Naive B cell (primary cell): ENCODE data around the gene KIAA0513. TPM values are rescaled to one million over a fixed set of nuclear protein-coding genes. Genes with fewer than 3 reads are reported as not detected.

ENCODE experiments used
- ATAC-seq, 2 donors: fragments of 150-1000 bp; cut with Tn5 transposase; 2 replicates each; pipeline ENCODE4 v1.10.0; 2021; ENCODE audit warnings: low read depth in 2 of 2, mild to moderate bottlenecking in 2 of 2, moderate library complexity in 2 of 2
- DNase-seq: peaks from one replicate; pipeline ENCODE4 v3.0.0; 2022
- H3K27ac Mint-ChIP-seq, 6 donors: one replicate each; pipeline ENCODE4 v1.8.0; 2020 to 2022; ENCODE audit warnings: mild to moderate bottlenecking in 6 of 6, mixed read lengths in 6 of 6, moderate library complexity in 5 of 6, inconsistent platforms in 2 of 6
- H3K27me3 Mint-ChIP-seq, 3 donors: one replicate each; pipeline ENCODE4 v1.8.0; 2021 to 2022; ENCODE audit warnings: mixed read lengths in 3 of 3, mild to moderate bottlenecking in 1 of 3
- H3K36me3 Mint-ChIP-seq, 2 donors: one replicate each; pipeline ENCODE4 v1.8.0; 2020 to 2022; ENCODE audit warnings: mixed read lengths in 2 of 2, inconsistent platforms in 1 of 2, mild to moderate bottlenecking in 1 of 2
- H3K4me1 Mint-ChIP-seq, 3 donors: one replicate each; pipeline ENCODE4 v1.8.0; 2020 to 2022; ENCODE audit warnings: mixed read lengths in 3 of 3, inconsistent platforms in 1 of 3, mild to moderate bottlenecking in 1 of 3, moderate library complexity in 1 of 3
- H3K4me3 Mint-ChIP-seq, 8 donors: one replicate each; pipeline ENCODE4 v1.8.0; 2020 to 2022; ENCODE audit warnings: mild to moderate bottlenecking in 8 of 8, mixed read lengths in 8 of 8, moderate library complexity in 8 of 8, inconsistent platforms in 2 of 8
- H3K9me3 Mint-ChIP-seq, 7 donors: one replicate each; pipeline ENCODE4 v1.8.0; 2020 to 2022; ENCODE audit warnings: mixed read lengths in 7 of 7, mild to moderate bottlenecking in 5 of 7, inconsistent platforms in 2 of 7, moderate library complexity in 1 of 7
- polyA plus RNA-seq, 6 donors: library from polyadenylated mRNA; unstranded; fragments of 300-500 nt; fragmentation: Illumina TruSeq; gene quantifications; one replicate each; pipeline ENCODE4 v1.2.3, GENCODE V29; 2021; ENCODE audit warnings: low read depth in 6 of 6

Gene KIAA0513
- polyA plus RNA-seq, 6 donors from 2014 or later, result 0.89 to 3.1 (median 1.3) TPM

GRCh38 chr16:84995663-84996062 is 31.9 kb upstream of the KIAA0513 start:
- no peaks in the 10 kb centered on the region for H3K36me3 Mint-ChIP-seq
- ATAC-seq (no peak), DNase-seq (no peak)
- no peak overlapping the region for H3K4me3 Mint-ChIP-seq
- H3K27ac Mint-ChIP-seq, result peak overlapping the region in 2 of 6 donors; percentile 46 to 93
- peaks cover 0 to 35% (median 23%) of the 10 kb centered on the region in 3 donors for H3K4me1 Mint-ChIP-seq
- no peaks in the 10 kb centered on the region for H3K27me3 Mint-ChIP-seq
- no peaks in the 10 kb centered on the region for H3K9me3 Mint-ChIP-seq

DNA sequence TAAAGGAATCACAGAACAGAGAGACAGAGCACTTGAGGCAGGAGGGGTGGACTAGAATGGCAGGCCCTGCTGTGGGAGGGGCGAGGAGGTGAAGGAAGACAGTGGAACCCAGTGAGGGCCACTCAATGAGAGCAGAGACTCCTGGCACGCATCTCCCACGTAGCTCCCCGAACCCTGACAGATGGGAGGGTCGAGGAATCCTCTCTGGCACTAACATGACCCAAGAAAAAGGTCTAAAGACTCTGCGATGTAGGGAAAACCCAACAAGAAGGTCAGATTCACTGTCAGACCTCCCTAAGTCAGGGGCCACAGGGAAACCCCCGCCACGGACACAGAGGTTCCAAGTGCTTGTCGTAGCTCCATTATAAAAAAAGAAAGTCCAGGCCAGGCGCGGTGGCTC is 31.2 kb upstream of the KIAA0513 start:
- DNase-seq, result no peak
- peaks cover 0 to 42% (median 24%) of the 10 kb centered on the region in 3 donors for H3K4me1 Mint-ChIP-seq
- H3K36me3 Mint-ChIP-seq, result no peaks in the 10 kb centered on the region
- H3K9me3 Mint-ChIP-seq, result no peaks in the 10 kb centered on the region
- H3K4me3 Mint-ChIP-seq, result peak overlapping the region in 1 of 8 donors; percentile 30
- ATAC-seq, result no peak
- H3K27me3 Mint-ChIP-seq, result no peaks in the 10 kb centered on the region
- peak overlapping the region in 4 of 6 donors; percentile 42 to 93 (median 51) for H3K27ac Mint-ChIP-seq

GRCh38 chr16:84999200-84999599 is 28.4 kb upstream of the KIAA0513 start:
- H3K36me3 Mint-ChIP-seq, result peaks cover 0 to 8% of the 10 kb centered on the region in 2 donors
- DNase-seq (no peak), ATAC-seq (no peak)
- no peaks in the 10 kb centered on the region for H3K9me3 Mint-ChIP-seq
- H3K27me3 Mint-ChIP-seq, result no peaks in the 10 kb centered on the region
- no peak overlapping the region for H3K4me3 Mint-ChIP-seq
- peaks cover 18 to 70% (median 47%) of the 10 kb centered on the region in 3 donors for H3K4me1 Mint-ChIP-seq
- peak overlapping the region in 1 of 6 donors; percentile 83 for H3K27ac Mint-ChIP-seq

GRCh38 chr16:84999857-85000480 is 27.6 kb upstream of the KIAA0513 start:
- Mint-ChIP-seq H3K27ac (no peak overlapping the region), H3K36me3 (peaks cover 0 to 8% of the 10 kb centered on the region in 2 donors), H3K4me1 (peaks cover 25 to 77% (median 55%) of the 10 kb centered on the region in 3 donors), H3K27me3 (no peaks in the 10 kb centered on the region), H3K4me3 (no peak overlapping the region), H3K9me3 (no peaks in the 10 kb centered on the region)
- no peak for DNase-seq
- no peak for ATAC-seq

- Mint-ChIP-seq H3K27me3 (no peaks in the 10 kb centered on the region), H3K9me3 (no peaks in the 10 kb centered on the region), H3K36me3 (peaks cover 0 to 8% of the 10 kb centered on the region in 2 donors), H3K4me1 (peaks cover 34 to 74% (median 52%) of the 10 kb centered on the region in 3 donors), H3K27ac (peak overlapping the region in 3 of 6 donors; percentile 41 to 90 (median 76)), H3K4me3 (peak overlapping the region in 4 of 8 donors; percentile 20 to 83 (median 50))
- ATAC-seq (no peak), DNase-seq (no peak)
Measured at GRCh38 chr16:85002099-85002541, 25.5 kb upstream of the KIAA0513 start.

DNA sequence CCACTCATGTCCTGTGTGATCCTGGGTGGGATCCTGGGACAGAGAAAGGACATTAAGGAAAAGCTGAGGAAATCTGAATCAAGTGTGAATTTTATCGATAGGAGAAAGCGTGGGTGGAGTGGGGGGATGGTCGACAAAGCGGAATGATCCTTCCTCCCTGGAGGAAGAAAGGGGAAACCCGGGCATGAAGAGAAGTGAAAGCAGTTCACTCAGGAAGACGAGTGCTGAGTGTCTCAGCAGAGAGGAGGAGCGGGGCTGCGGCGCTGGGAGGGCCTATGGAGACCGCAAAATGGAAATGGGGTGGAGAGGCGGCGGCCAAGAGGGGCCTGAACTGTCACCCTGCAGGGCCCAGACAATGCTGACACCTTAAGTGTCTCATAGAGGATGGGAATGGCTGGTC is 25.0 kb upstream of the KIAA0513 start:
- no peak for DNase-seq
- Mint-ChIP-seq H3K9me3 (no peaks in the 10 kb centered on the region), H3K27me3 (no peaks in the 10 kb centered on the region), H3K4me1 (peaks cover 39 to 75% (median 50%) of the 10 kb centered on the region in 3 donors), H3K36me3 (peaks cover 0 to 8% of the 10 kb centered on the region in 2 donors), H3K27ac (peak overlapping the region in 5 of 6 donors; percentile 76 to 91 (median 85)), H3K4me3 (peak overlapping the region; percentile 23 to 84 (median 75))
- ATAC-seq, result peak in 1 of 2 donors; percentile 72

- Mint-ChIP-seq H3K27me3 (no peaks in the 10 kb centered on the region), H3K9me3 (no peaks in the 10 kb centered on the region), H3K4me1 (peaks cover 41 to 75% (median 50%) of the 10 kb centered on the region in 3 donors), H3K36me3 (peaks cover 0 to 8% of the 10 kb centered on the region in 2 donors), H3K27ac (peak overlapping the region in 5 of 6 donors; percentile 76 to 91 (median 85)), H3K4me3 (peak overlapping the region in 7 of 8 donors; percentile 23 to 84 (median 75))
- no peak for DNase-seq
- ATAC-seq, result no peak
Measured at GRCh38 chr16:85003076-85003475, 24.5 kb upstream of the KIAA0513 start.

DNA sequence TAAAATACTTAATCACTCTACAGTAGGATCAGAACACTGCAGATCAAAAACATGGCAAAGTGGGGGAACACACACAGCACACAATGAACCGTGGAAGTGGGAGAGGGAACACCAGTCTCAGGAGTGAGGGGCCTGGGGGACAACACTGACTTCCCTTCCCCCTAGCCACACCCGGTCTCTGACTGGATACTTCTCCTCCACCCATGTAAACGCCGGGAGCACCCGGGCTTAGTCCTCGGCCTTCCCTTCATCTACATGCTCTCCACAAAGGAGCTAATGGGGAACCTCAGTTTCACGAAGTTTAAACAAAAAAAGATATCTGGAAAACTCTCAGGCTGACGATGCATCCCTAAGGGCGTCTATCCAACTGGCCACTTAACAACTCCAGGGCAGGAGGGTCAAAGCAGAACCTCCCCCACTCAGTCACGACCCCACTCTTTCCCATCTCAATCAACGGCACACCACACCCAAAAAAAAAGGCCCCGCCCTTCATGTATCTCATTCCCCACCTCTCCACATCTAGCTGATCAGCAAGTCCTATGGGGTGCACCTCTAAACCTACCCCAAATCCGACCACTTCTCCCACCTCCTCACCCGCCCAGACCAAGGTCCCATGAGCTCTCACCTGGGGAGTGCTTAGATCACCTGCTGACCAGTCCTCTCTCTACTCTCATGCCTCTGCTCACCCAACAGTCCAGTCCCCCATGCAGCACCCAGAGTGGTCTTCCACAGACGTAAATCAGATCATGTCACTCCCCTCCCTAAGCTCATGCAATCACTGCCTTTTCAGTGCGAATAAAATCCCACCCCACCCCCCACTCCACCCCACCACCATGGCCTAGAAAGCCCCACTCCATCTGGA is 23.6 kb upstream of the KIAA0513 start:
- no peaks in the 10 kb centered on the region for H3K9me3 Mint-ChIP-seq
- peak overlapping the region in 1 of 8 donors; percentile 8 for H3K4me3 Mint-ChIP-seq
- ATAC-seq (no peak), DNase-seq (no peak)
- H3K36me3 Mint-ChIP-seq, result peaks cover 0 to 8% of the 10 kb centered on the region in 2 donors
- no peaks in the 10 kb centered on the region for H3K27me3 Mint-ChIP-seq
- peaks cover 41 to 78% (median 50%) of the 10 kb centered on the region in 3 donors for H3K4me1 Mint-ChIP-seq
- H3K27ac Mint-ChIP-seq, result peak overlapping the region in 4 of 6 donors; percentile 20 to 93 (median 80)

DNA sequence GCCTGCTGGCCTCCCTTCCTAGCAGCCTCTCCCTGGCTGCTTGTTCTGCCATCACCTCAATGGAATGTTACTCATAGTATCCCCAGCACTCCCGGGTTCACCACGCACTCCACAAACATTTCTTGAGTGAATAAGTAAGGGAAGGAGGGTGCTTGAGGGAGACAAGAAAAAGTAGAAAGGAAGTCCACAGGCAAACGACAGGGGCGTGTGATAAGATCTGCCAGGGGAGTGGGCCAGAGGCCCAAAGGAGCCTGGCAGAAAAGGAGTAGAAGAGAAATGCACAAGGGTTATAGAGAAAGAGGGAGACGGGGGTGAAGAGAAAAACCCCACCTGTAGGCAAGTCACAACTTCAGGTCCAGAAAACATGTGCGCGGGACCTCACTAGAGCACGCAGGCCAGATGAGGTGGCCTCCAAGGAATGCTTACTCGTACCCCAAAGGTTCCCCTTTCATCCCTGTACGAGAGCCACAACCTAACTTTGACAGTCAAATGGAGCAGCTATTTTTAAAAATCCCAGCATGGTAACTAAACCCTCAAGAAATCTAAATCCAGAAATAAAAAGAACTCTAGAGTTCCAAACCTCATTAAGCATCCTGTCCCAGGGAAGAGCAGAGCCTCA is 22.9 kb upstream of the KIAA0513 start:
- Mint-ChIP-seq H3K4me1 (peaks cover 41 to 82% (median 45%) of the 10 kb centered on the region in 3 donors), H3K4me3 (peak overlapping the region in 1 of 8 donors; percentile 52), H3K36me3 (peaks cover 0 to 8% of the 10 kb centered on the region in 2 donors), H3K9me3 (no peaks in the 10 kb centered on the region), H3K27me3 (no peaks in the 10 kb centered on the region), H3K27ac (peak overlapping the region in 1 of 6 donors; percentile 73)
- DNase-seq (no peak), ATAC-seq (no peak)

GRCh38 chr16:85005285-85006069 is 22.1 kb upstream of the KIAA0513 start:
- Mint-ChIP-seq H3K4me1 (peaks cover 43 to 85% (median 51%) of the 10 kb centered on the region in 3 donors), H3K36me3 (peaks cover 0 to 8% of the 10 kb centered on the region in 2 donors), H3K4me3 (peak overlapping the region in 1 of 8 donors; percentile 56), H3K9me3 (no peaks in the 10 kb centered on the region), H3K27me3 (no peaks in the 10 kb centered on the region), H3K27ac (no peak overlapping the region)
- DNase-seq, result no peak
- ATAC-seq, result no peak

- no peak overlapping the region for H3K4me3 Mint-ChIP-seq
- DNase-seq (no peak), ATAC-seq (no peak)
- H3K9me3 Mint-ChIP-seq, result no peaks in the 10 kb centered on the region
- no peaks in the 10 kb centered on the region for H3K27me3 Mint-ChIP-seq
- peak overlapping the region in 2 of 6 donors; percentile 63 to 85 for H3K27ac Mint-ChIP-seq
- peaks cover 52 to 81% (median 58%) of the 10 kb centered on the region in 3 donors for H3K4me1 Mint-ChIP-seq
- peaks cover 0 to 8% of the 10 kb centered on the region in 2 donors for H3K36me3 Mint-ChIP-seq
Measured at GRCh38 chr16:85006639-85007038, 21.0 kb upstream of the KIAA0513 start.

- no peaks in the 10 kb centered on the region for H3K27me3 Mint-ChIP-seq
Measured at GRCh38 chr16:85007496-85008214, 19.9 kb upstream of the KIAA0513 start.

More at GRCh38 chr16:85007496-85008214, 19.9 kb upstream of the KIAA0513 start:
- ATAC-seq (no peak), DNase-seq (no peak)
- H3K27ac Mint-ChIP-seq, result peak overlapping the region in 2 of 6 donors; percentile 19 to 85
- H3K4me3 Mint-ChIP-seq, result peak overlapping the region in 3 of 8 donors; percentile 0 to 77 (median 42)
- H3K4me1 Mint-ChIP-seq, result peaks cover 47 to 78% (median 54%) of the 10 kb centered on the region in 3 donors
- no peaks in the 10 kb centered on the region for H3K9me3 Mint-ChIP-seq
- H3K36me3 Mint-ChIP-seq, result peaks cover 0 to 2% of the 10 kb centered on the region in 2 donors
